HEK293T (cell line): Measurements from ENCODE around the gene PFKP.

Source experiments
- ELF4 ChIP-seq: fragments of 450-650 bp; IDR thresholded peaks from 2 replicates; pipeline ENCODE4 v1.6.1; 2017; ENCODE audit warnings: antibody characterized with exemption
- FOXK2 ChIP-seq: fragments of 450-650 bp; IDR thresholded peaks from 2 replicates; pipeline ENCODE4 v1.6.1; 2016; ENCODE audit warnings: mild to moderate bottlenecking
- FOXM1 ChIP-seq: fragments of 450-650 bp; IDR thresholded peaks from 2 replicates; pipeline ENCODE4 v1.6.1; 2017; ENCODE audit warnings: mild to moderate bottlenecking, borderline replicate concordance
- HDGF ChIP-seq: fragments of 450-650 bp; IDR thresholded peaks from 2 replicates; pipeline ENCODE4 v1.6.1; 2017; ENCODE audit warnings: antibody characterized with exemption, borderline replicate concordance
- L3MBTL2 ChIP-seq: fragments of 450-650 bp; conservative IDR thresholded peaks from 2 replicates; pipeline ENCODE4 v1.6.1; 2016; ENCODE audit warnings: mild to moderate bottlenecking
- SUZ12 ChIP-seq: fragments of 450-650 bp; IDR thresholded peaks from 2 replicates; pipeline ENCODE4 v1.6.1; 2016; ENCODE audit warnings: mild to moderate bottlenecking
- TARDBP ChIP-seq: fragments of 450-650 bp; IDR thresholded peaks from 2 replicates; pipeline ENCODE4 v1.6.1; 2016
- TF ChIP-seq, protein P1 (sequence below): fragments of 450-650 bp; IDR thresholded peaks from 2 replicates; pipeline ENCODE4 v1.6.1; 2016

DNA sequence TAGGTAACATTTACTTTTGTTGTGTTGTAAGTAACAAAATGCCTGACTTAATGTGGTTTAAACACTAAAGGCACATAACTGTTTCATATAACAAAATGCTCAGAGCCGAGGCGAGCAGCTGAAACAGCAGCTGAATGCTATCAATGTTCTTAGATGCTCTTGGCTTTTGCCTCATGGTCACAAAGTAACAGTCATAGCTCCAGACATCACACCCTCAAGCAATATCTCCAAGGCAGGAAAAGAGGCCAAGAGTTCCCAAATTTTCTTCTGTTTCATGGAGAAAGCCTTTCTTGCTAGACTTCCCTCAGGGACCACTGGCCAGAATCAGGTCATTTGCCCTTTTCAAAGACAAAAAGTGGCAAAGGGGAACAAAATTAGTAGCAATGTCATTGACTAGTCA lies 43.5 kb upstream of the PFKP start:
- TF ChIP-seq SUZ12 (no peak), HDGF (no peak), TARDBP (no peak), FOXK2 (no peak), L3MBTL2 (no peak), FOXM1 (no peak), ELF4 (no peak)
- TF ChIP-seq, protein P1, sequence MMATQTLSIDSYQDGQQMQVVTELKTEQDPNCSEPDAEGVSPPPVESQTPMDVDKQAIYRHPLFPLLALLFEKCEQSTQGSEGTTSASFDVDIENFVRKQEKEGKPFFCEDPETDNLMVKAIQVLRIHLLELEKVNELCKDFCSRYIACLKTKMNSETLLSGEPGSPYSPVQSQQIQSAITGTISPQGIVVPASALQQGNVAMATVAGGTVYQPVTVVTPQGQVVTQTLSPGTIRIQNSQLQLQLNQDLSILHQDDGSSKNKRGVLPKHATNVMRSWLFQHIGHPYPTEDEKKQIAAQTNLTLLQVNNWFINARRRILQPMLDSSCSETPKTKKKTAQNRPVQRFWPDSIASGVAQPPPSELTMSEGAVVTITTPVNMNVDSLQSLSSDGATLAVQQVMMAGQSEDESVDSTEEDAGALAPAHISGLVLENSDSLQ: no peak
